SU-DHL-6 (cell line): ENCODE measurements around the gene ALDH1A3.

Source experiments
- H2AFZ ChIP-seq: fragments of 200-600 bp; sonication (generic); 2 replicates; pipeline ENCODE4 v1.6.1; 2014; ENCODE audit warnings: low read depth, mild to moderate bottlenecking, moderate library complexity, mixed read lengths, antibody characterized with exemption, low read length; ENCODE audit not compliant: severe bottlenecking
- H3F3A ChIP-seq: fragments of 200-600 bp; shearing (Covaris generic); 2 replicates; pipeline ENCODE4 v1.6.0; 2016; ENCODE audit warnings: antibody characterized with exemption, mild to moderate bottlenecking; ENCODE audit not compliant: insufficient read depth
- H3K27ac ChIP-seq: fragments of 200-600 bp; sonication (generic); 2 replicates; pipeline ENCODE4 v1.5.1; 2016; ENCODE audit warnings: low read depth, mild to moderate bottlenecking, low read length, moderate library complexity, mixed read lengths
- H3K27me3 ChIP-seq: fragments of 200-600 bp; sonication (generic), shearing (Covaris generic); 2 replicates; pipeline ENCODE4 v1.6.0; 2014; ENCODE audit warnings: mild to moderate bottlenecking, low read length
- H3K36me3 ChIP-seq: fragments of 200-600 bp; sonication (generic); 2 replicates; pipeline ENCODE4 v1.6.1; 2014; ENCODE audit warnings: mild to moderate bottlenecking, low read length, mixed read lengths
- H3K4me2 ChIP-seq: fragments of 300-600, 200-600 bp; shearing (Covaris generic), sonication (generic); 2 replicates; pipeline ENCODE4 v1.6.0; 2014; ENCODE audit warnings: low read length, low read depth, mild to moderate bottlenecking; ENCODE audit not compliant: poor library complexity, severe bottlenecking
- H3K4me3 ChIP-seq: fragments of 200-600 bp; sonication (generic); 2 replicates; pipeline ENCODE4 v1.5.1; 2014; ENCODE audit warnings: antibody characterized with exemption, low read length, mild to moderate bottlenecking, mixed read lengths; ENCODE audit not compliant: insufficient read depth, poor library complexity, severe bottlenecking
- H3K79me2 ChIP-seq: fragments of 200-600 bp; sonication (generic); 2 replicates; pipeline ENCODE4 v1.6.1; 2014; ENCODE audit warnings: mild to moderate bottlenecking, low read length, moderate library complexity; ENCODE audit not compliant: insufficient read depth
- H3K9ac ChIP-seq: fragments of 200-600 bp; sonication (generic); 2 replicates; pipeline ENCODE4 v1.7.0; 2014; ENCODE audit warnings: mild to moderate bottlenecking, low read length
- H3K9me2 ChIP-seq: fragments of 200-600 bp; sonication (generic); replicated peaks from 2 replicates; pipeline ENCODE4 v1.6.1; 2014; ENCODE audit warnings: low read length; ENCODE audit not compliant: insufficient read depth
- H3K9me3 ChIP-seq: fragments of 200-600 bp; sonication (generic); 2 replicates; pipeline ENCODE4 v1.6.1; 2014; ENCODE audit warnings: low read length, mixed read lengths; ENCODE audit not compliant: insufficient read depth
- H4K20me1 ChIP-seq: fragments of 200-600 bp; sonication (generic); 2 replicates; pipeline ENCODE4 v1.6.1; 2014; ENCODE audit warnings: low read depth, mild to moderate bottlenecking, antibody characterized with exemption, low read length, moderate library complexity, mixed read lengths
- EZH2phosphoT487 ChIP-seq: fragments of 200-600 bp; sonication (generic), shearing (Covaris generic); conservative IDR thresholded peaks from 2 replicates; pipeline ENCODE4 v1.6.1; 2018; ENCODE audit warnings: mild to moderate bottlenecking, antibody characterized with exemption, low read length, moderate library complexity, mixed read lengths
- TF ChIP-seq, protein P1 (sequence below): fragments of 200-600 bp; sonication (generic); IDR thresholded peaks from one replicate; pipeline ENCODE4 v1.5.1; 2017; ENCODE audit warnings: antibody characterized with exemption, mild to moderate bottlenecking, low read length, moderate library complexity; ENCODE audit not compliant: insufficient read depth, poor library complexity, severe bottlenecking

ALDH1A3 gene

DNA sequence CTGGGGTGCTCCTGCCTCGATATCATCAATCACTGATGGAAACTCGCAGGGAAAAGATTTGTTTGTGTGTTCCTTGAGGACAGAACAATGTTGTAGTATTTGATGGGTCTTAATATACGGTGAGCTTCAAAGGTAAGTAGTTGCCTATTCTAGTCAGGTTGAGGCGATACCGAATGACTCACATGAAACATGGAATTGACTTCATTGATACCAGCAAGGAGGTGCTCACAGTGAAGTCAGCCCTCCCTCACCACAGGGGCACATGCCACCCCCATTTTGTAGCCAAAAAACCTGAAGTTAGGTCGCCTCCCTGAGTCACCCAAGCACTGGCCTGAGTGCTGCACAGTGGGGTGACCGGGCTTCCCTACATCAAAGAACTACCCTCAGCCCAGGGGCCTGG, 3.7 kb upstream of the ALDH1A3 start:
- TF ChIP-seq EZH2phosphoT487, result no peak
- TF ChIP-seq, protein P1, sequence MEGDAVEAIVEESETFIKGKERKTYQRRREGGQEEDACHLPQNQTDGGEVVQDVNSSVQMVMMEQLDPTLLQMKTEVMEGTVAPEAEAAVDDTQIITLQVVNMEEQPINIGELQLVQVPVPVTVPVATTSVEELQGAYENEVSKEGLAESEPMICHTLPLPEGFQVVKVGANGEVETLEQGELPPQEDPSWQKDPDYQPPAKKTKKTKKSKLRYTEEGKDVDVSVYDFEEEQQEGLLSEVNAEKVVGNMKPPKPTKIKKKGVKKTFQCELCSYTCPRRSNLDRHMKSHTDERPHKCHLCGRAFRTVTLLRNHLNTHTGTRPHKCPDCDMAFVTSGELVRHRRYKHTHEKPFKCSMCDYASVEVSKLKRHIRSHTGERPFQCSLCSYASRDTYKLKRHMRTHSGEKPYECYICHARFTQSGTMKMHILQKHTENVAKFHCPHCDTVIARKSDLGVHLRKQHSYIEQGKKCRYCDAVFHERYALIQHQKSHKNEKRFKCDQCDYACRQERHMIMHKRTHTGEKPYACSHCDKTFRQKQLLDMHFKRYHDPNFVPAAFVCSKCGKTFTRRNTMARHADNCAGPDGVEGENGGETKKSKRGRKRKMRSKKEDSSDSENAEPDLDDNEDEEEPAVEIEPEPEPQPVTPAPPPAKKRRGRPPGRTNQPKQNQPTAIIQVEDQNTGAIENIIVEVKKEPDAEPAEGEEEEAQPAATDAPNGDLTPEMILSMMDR, result no peak
- no peaks in the 10 kb centered on the region for H3K79me2 ChIP-seq
- no peaks in the 10 kb centered on the region for H3F3A ChIP-seq
- no peak overlapping the region for H3K4me3 ChIP-seq
- H2AFZ ChIP-seq, result no peak overlapping the region
- H3K27ac ChIP-seq, result no peak overlapping the region
- H3K9me3 ChIP-seq, result no peaks in the 10 kb centered on the region
- H3K4me2 ChIP-seq, result no peak overlapping the region
- no peaks in the 10 kb centered on the region for H4K20me1 ChIP-seq
- no peaks in the 10 kb centered on the region for H3K27me3 ChIP-seq
- H3K9me2 ChIP-seq, result no peaks in the 10 kb centered on the region
- H3K36me3 ChIP-seq, result no peaks in the 10 kb centered on the region
- no peak overlapping the region for H3K9ac ChIP-seq

DNA sequence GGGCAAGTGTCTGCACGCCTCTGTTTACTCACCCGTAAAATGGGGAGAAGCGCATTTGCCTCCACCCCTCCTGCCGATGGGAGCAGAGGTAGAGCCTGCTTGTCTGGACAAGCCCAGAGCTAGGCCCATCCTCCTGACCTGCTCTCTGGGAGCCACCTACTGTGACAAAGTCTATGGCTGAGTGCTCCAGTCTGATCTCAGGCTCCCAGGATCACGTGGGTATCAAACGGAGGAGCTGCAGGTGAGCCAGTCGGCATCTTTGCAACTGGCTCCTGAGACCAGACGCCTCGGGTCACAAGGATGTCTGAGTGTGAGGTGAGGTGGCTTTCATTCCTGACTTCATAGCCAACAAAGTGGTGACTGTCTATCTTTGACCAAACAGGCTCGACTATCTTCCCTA, 2.1 kb upstream of the ALDH1A3 start:
- Histone ChIP-seq H3K9ac (no peak overlapping the region), H3K4me3 (no peak overlapping the region), H3K9me2 (no peaks in the 10 kb centered on the region), H2AFZ (no peak overlapping the region), H4K20me1 (no peaks in the 10 kb centered on the region), H3K27me3 (no peaks in the 10 kb centered on the region), H3K9me3 (no peaks in the 10 kb centered on the region), H3K36me3 (no peaks in the 10 kb centered on the region), H3K79me2 (no peaks in the 10 kb centered on the region), H3K27ac (no peak overlapping the region), H3F3A (no peaks in the 10 kb centered on the region), H3K4me2 (no peak overlapping the region)
- TF ChIP-seq EZH2phosphoT487, result no peak
- TF ChIP-seq, protein P1, result no peak

GRCh38 chr15:100878130-100878529, 1.5 kb upstream of the ALDH1A3 start:
- H3K27me3 ChIP-seq, result no peaks in the 10 kb centered on the region
- H2AFZ ChIP-seq, result no peak overlapping the region
- H3F3A ChIP-seq, result no peaks in the 10 kb centered on the region

More at GRCh38 chr15:100878130-100878529, 1.5 kb upstream of the ALDH1A3 start:
- Histone ChIP-seq H3K9me3 (no peaks in the 10 kb centered on the region), H3K9ac (no peak overlapping the region), H3K9me2 (no peaks in the 10 kb centered on the region), H4K20me1 (no peaks in the 10 kb centered on the region), H3K27ac (no peak overlapping the region), H3K79me2 (no peaks in the 10 kb centered on the region), H3K36me3 (no peaks in the 10 kb centered on the region), H3K4me3 (no peak overlapping the region), H3K4me2 (no peak overlapping the region)
- TF ChIP-seq EZH2phosphoT487, result no peak
- TF ChIP-seq, protein P1, result no peak
